ENCODE measurements around the gene ENSA. TPM values are rescaled to one million over a fixed set of nuclear protein-coding genes. Genes with fewer than 3 reads are reported as not detected.
"Not testable (repeated sequence)": the region's sequence is repeated elsewhere in the genome, so short reads cannot be mapped to it uniquely, and the experiment has no call there.

Gene ENSA
- total RNA-seq, 1 experiment from 2014 or later = 178 TPM

DNA sequence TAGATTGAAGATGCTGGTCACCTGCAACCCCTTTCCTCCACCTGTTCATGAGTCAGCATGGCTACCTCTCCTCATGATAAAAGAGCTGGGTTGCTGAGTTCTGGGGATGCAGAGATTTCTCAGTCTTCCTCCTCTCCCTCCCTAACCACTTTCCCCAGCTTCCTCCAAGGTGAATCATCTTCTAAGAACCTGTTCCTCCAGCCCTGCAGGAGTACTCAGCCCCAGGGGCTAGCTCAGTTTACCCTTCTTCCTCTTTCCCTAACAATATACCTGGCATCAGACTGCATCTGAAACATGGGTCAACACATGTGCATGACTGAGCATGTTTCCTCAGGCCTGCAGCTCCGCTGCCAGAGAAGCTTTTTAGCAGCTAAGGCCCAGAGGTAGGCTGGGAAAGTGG is 5.3 kb downstream of the ENSA start:
- Mint-ChIP-seq H3K36me3 (ENCODE audit: insufficient read depth, unreplicated experiment) (peaks cover 74% of the 10 kb centered on the region), H3K4me1 (ENCODE audit: low read depth, unreplicated experiment) (peaks cover 18% of the 10 kb centered on the region)
- H3K27ac Mint-ChIP-seq (ENCODE audit: unreplicated experiment); H3K27me3 Mint-ChIP-seq (ENCODE audit: insufficient read depth, unreplicated experiment); BruUV-seq (replicated peaks); H3K4me1 ChIP-seq; H3K4me3 ChIP-seq (ENCODE audit: low read depth, low read length); H3K36me3 ChIP-seq (ENCODE audit: control insufficient read depth, insufficient read depth, low read length); H3K9me3 ChIP-seq; DNase-seq; H3K27me3 ChIP-seq (replicated peaks; ENCODE audit: control insufficient read depth, insufficient read depth, low read length); H3K4me3 Mint-ChIP-seq (ENCODE audit: unreplicated experiment); H3K9me3 Mint-ChIP-seq (ENCODE audit: unreplicated experiment): not testable (repeated sequence)
- intact Hi-C loops (cut with micrococcal nuclease; ENCODE audit: unreplicated experiment) = loop anchor here (10.0 kb wide), 1 partner anchor 301 kb away; the partner anchor contains the start of gene SETDB1
- ChIA-PET POLR2A (interaction anchor here (0.7 kb wide), 1 partner anchor 56 kb away, joined by 4 read pairs; no protein-coding TSS in a partner anchor), CTCF (interaction anchor here (0.9 kb wide), 1 partner anchor 64 kb away, joined by 3 read pairs; no protein-coding TSS in a partner anchor)

DNA sequence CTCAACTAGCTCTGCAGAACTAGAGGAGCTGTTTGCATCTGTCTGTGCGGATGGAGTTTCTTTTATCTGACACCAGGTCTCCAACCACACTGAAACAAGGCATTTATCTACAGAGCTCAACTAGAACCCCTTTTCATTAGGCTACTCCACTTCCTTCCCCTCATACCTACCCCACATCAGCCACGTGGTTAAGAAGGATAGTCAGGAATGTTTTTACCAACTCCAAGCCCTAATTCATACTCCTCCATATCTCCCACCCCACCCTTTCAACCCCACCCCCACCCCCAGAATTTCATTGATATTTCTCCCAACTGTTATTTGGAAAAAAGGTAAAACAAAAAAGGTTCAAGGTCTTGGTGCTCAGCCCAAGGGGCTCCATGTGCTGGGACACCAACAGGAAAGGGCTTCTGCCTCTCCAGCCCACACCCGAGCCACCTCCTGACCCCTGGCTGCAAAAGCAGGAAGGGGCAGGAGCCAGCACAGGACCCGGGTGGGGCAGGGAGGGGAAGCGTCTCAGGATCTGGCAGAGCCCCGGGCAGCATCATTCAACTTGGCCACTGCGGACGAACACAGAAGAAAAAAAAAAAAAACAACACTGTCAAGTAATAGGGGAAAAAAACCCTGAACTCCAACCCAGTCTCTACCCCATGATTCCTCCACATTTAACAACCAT is 7.0 kb downstream of the ENSA start:
- TF ChIP-seq, protein P1, sequence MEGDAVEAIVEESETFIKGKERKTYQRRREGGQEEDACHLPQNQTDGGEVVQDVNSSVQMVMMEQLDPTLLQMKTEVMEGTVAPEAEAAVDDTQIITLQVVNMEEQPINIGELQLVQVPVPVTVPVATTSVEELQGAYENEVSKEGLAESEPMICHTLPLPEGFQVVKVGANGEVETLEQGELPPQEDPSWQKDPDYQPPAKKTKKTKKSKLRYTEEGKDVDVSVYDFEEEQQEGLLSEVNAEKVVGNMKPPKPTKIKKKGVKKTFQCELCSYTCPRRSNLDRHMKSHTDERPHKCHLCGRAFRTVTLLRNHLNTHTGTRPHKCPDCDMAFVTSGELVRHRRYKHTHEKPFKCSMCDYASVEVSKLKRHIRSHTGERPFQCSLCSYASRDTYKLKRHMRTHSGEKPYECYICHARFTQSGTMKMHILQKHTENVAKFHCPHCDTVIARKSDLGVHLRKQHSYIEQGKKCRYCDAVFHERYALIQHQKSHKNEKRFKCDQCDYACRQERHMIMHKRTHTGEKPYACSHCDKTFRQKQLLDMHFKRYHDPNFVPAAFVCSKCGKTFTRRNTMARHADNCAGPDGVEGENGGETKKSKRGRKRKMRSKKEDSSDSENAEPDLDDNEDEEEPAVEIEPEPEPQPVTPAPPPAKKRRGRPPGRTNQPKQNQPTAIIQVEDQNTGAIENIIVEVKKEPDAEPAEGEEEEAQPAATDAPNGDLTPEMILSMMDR (IDR thresholded peaks at IDR 0.05; ENCODE audit: insufficient read depth in 1 of 2, low read depth in 1 of 2, low read length in 1 of 2, severe bottlenecking in 1 of 2, unreplicated experiment in 1 of 2) = no peak
- BruUV-seq (replicated peaks) = no TSS peak
- H3K27me3 ChIP-seq (replicated peaks; ENCODE audit: control insufficient read depth, insufficient read depth, low read length) = no peaks in the 10 kb centered on the region
- H3K4me1 Mint-ChIP-seq (ENCODE audit: low read depth, unreplicated experiment) = peaks cover 18% of the 10 kb centered on the region
- peaks cover 75% of the 10 kb centered on the region for H3K36me3 Mint-ChIP-seq (ENCODE audit: insufficient read depth, unreplicated experiment)
- no peaks in the 10 kb centered on the region for H3K9me3 ChIP-seq
- H3K27me3 Mint-ChIP-seq (ENCODE audit: insufficient read depth, unreplicated experiment) = no peaks in the 10 kb centered on the region
- CTCF ChIA-PET = interaction anchor here (2.6 kb wide), 1 partner anchor 61 kb away, joined by 15 read pairs; no protein-coding TSS in a partner anchor
- H3K4me3 ChIP-seq (ENCODE audit: low read depth, low read length) = no peak overlapping the region
- H3K36me3 ChIP-seq (ENCODE audit: control insufficient read depth, insufficient read depth, low read length) = peaks cover 5% of the 10 kb centered on the region
- intact Hi-C loops (cut with micrococcal nuclease; ENCODE audit: unreplicated experiment) = loop anchor here (10.0 kb wide), 1 partner anchor 302 kb away; the partner anchor contains the start of gene SETDB1
- no peaks in the 10 kb centered on the region for H3K9me3 Mint-ChIP-seq (ENCODE audit: unreplicated experiment)
- H3K27ac Mint-ChIP-seq (ENCODE audit: unreplicated experiment) = no peak overlapping the region
- no peak overlapping the region for H3K4me3 Mint-ChIP-seq (ENCODE audit: unreplicated experiment)
- no peak for DNase-seq
- 0 out of 2 replicates have a peak, but pooled peaks cover 4% of the 10 kb centered on the region for H3K4me1 ChIP-seq
- POLR2A ChIA-PET = interaction anchor here (1.2 kb wide), 1 partner anchor 43 kb away, joined by 5 read pairs; the partner anchor contains the start of gene MCL1

DNA sequence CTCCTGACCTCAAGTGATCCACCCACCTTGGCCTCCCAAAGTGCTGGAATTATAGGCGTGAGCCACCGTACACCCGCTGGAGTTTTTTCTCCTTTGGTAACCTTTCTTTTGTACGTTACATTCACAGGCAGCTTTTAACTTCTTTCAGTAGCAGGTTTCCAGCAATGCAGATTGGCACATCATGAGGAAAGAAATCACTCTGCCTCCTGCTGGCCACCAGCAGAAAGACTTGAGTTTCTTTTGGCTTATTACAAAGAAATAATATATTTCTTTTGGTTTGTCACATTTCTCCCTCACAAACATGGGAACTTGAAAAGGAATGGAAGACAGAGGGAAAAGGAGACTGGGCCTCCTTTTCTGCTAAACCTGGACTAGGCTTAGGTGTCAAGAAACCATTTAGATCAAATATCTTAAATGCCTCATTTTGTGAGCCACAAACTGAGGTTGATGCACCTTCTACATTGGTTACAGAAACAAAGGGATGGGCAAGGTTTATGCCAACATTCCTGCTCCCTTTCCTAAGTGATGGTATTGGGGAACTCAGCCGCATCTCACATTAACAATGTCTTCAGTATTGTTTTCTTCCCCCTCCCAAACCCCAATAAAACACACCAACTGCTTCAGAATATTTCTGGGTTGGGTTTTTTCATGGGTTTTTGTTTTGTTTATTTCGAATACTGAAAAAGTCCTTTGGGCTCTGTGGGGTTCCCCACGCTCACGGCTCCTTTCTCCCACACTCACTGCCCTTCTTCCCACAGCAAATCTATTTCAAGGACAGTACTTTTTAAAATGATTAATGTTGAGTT is 7.7 kb downstream of the ENSA start:
- H3K36me3 ChIP-seq (ENCODE audit: control insufficient read depth, insufficient read depth, low read length) = peaks cover 6% of the 10 kb centered on the region
- peak in 1 of 2 experiments; percentile 52 for DNase-seq
- peaks cover 82% of the 10 kb centered on the region for H3K36me3 Mint-ChIP-seq (ENCODE audit: insufficient read depth, unreplicated experiment)

More for the DNA sequence above, 7.7 kb downstream of the ENSA start:
- TF ChIP-seq, protein P1 (IDR thresholded peaks at IDR 0.05; ENCODE audit: insufficient read depth in 1 of 2, low read depth in 1 of 2, low read length in 1 of 2, severe bottlenecking in 1 of 2, unreplicated experiment in 1 of 2) = peak; percentile 63 to 68
- Histone ChIP-seq H3K27me3 (replicated peaks; ENCODE audit: control insufficient read depth, insufficient read depth, low read length) (no peaks in the 10 kb centered on the region), H3K4me1 (0 out of 2 replicates have a peak, but pooled peaks cover 4% of the 10 kb centered on the region), H3K4me3 (ENCODE audit: low read depth, low read length) (no peak overlapping the region), H3K9me3 (no peaks in the 10 kb centered on the region)
- Mint-ChIP-seq H3K4me1 (ENCODE audit: low read depth, unreplicated experiment) (peaks cover 21% of the 10 kb centered on the region), H3K27ac (ENCODE audit: unreplicated experiment) (no peak overlapping the region), H3K4me3 (ENCODE audit: unreplicated experiment) (no peak overlapping the region), H3K27me3 (ENCODE audit: insufficient read depth, unreplicated experiment) (no peaks in the 10 kb centered on the region), H3K9me3 (ENCODE audit: unreplicated experiment) (no peaks in the 10 kb centered on the region)
- BruUV-seq (replicated peaks) = no TSS peak
- intact Hi-C loops (cut with micrococcal nuclease; ENCODE audit: unreplicated experiment) = loop anchor here (1.0 to 10.0 kb wide), 3 partner anchors 43 to 303 kb away; partner anchors contain the start of genes MCL1 and SETDB1
- CTCF ChIA-PET = interaction anchor here (0.6 to 2.6 kb wide), 6 partner anchors 38 to 192 kb away, joined by 3 to 15 read pairs (median 4); partner anchors contain the start of gene MCL1
- POLR2A ChIA-PET = interaction anchor here (1.2 kb wide), 1 partner anchor 42 kb away, joined by 5 read pairs; the partner anchor contains the start of gene MCL1

All from Caco-2 (cell line).